ENCODE results near the gene ADCYAP1R1.

Gene ADCYAP1R1

GRCh38 chr7:31069860-31070555 is 17.9 kb downstream of the ADCYAP1R1 start:
- DNase-seq, result no peak

DNA sequence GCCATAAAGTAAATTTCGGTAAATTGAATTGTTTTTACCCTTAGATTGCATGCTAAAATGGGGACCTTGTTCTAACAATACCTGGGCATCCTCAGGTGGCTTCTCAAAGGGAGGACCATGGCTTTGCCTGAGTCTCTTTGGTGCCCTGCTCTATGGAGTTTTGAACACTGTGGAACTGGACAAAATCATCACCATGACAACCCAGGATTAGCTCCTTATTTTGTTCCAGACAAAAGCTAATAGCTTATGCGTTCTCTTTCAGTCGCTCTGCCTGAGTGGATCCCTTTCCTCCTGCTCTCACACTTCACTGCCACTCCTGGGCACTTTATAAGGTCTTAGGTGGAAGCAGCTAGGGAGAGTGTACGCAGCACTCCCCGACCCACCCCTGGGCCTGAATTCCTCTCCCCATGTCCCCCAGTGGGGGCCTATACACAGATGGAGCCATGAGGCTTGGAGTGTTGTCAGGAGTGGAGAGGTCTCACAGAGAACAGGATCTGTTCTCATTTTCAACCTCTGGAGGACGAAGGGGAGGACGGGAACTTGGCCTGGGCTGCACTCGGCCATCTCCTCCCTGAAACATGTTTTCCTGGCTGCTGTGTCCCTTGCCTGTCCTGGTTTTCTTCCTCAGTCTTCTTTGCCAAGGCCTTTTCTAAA is 19.0 kb downstream of the ADCYAP1R1 start:
- DNase-seq, result no peak

DNA sequence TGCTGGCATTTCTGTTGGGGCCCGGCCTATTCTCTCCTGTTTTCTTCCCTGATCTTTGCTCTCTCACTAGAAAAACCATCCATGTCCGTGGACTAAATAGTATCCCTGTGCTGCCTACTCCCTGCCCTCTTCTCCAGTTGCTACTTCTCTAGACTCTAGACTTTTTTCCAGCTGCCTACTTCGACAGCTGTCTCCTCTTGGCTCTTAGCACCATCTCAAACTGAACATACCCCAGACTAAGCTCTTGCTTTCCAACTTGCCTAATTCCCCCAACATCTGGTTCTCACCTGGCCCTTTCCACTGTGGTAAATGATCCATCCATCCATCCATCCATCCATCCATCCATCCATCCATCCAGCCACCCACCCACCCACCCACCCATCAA is 19.5 kb downstream of the ADCYAP1R1 start:
- no peak for DNase-seq

DNA sequence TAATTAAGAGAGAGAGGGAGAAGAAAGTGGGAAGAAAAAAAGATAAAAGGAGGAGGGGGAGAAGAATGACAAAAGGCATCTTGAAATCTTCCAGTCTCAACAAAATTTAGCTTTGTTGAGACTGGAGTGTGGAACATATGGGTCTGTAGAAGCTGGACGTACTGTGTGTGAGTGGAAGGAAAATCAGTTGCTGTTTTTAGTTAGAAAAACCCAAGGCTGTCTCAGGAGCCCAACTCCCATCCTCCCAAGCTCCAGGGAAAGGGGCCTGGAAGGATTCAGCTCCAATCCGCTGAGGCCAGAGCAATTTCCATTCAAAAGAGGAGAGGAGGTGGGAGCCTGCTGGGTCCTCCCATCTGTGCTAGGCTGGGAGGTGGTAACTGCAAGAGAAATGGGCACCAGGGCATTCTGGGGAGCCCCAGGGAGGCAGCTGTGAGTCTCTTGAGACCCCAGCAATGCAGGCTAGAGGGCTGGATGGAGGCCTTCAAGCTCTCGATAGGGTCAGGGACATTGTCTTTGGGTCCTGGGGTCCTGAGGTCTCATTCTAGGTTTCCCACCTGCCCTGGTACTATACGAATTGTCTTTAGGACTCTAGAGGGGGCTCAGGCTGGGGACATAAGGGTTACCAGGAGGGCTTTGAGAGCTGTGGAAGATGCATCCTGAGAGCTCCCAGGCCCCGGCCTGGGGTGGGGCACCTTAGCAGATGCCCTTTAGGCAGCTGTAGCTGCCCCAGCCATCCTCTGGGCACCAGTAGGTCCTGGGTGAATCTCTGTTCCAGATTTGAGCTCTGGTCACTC is 21.4 kb downstream of the ADCYAP1R1 start:
- no peak for DNase-seq

DNA sequence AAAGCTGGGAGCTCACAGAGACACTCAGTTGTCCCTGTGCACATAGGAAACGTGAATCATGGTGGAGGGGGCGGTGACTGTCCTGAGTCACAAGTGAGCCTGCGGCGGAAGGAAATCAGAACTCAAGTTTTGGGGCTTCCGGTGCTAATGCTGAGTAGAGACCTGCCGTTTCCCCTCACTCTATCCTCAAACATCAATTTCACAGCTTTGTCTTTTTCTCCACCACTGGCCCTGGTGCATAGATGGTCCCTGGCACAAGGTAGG is 21.9 kb downstream of the ADCYAP1R1 start:
- DNase-seq, result no peak

GRCh38 chr7:31074403-31075085 is 22.4 kb downstream of the ADCYAP1R1 start:
- no peak for DNase-seq

DNA sequence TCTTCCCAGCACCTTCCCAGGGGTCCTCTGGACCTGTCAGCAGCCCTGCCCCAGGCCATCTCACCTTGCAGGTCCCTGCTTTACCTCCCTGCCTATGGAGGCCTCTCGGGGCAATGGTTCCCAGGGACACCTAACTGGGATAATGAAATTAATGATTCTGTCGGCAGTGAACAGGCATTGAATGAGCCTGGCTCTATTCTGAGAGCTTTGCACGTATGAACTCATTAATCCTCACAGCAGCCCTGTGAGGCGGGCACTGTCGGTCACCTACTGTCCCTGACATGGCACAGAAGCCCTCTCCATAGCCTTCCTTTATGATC is 22.9 kb downstream of the ADCYAP1R1 start:
- no peak for DNase-seq

- DNase-seq, result no peak
These were observed 23.9 kb downstream of the ADCYAP1R1 start for GRCh38 chr7:31076051-31076450.

GRCh38 chr7:31076641-31077310 is 24.7 kb downstream of the ADCYAP1R1 start:
- DNase-seq, result no peak

GRCh38 chr7:31077484-31078362 is 25.6 kb downstream of the ADCYAP1R1 start:
- no peak for DNase-seq

DNA sequence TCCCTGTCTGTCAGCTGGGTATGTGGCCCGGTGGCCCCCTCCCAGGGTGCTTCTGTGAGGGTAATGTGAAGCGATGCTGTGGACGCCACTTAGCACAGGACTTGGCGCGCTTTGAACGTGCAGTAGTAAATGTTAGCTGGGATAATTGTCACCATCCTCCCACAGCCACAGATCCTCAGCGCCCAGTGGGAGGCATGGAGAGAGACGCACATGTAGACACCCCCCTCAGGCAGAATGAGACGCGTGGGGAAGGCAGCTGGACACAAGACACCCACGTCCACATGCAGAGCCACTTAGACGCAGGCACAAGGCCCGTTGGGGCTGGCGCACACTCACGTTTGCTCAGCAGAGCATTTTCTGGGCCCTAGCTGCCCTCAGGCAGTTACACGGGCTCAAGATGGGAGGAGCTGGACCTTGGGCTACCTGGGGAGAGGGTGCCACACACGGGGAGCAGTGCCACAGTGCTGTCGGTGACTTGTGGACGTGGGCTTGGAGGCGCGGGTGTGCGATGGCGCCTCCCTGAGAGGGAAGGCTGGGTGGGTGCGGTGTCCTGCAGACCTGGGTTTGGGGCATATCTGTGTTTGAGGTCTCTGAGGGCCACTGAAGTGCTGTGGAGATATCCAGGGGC is 26.4 kb downstream of the ADCYAP1R1 start:
- DNase-seq, result no peak

DNA sequence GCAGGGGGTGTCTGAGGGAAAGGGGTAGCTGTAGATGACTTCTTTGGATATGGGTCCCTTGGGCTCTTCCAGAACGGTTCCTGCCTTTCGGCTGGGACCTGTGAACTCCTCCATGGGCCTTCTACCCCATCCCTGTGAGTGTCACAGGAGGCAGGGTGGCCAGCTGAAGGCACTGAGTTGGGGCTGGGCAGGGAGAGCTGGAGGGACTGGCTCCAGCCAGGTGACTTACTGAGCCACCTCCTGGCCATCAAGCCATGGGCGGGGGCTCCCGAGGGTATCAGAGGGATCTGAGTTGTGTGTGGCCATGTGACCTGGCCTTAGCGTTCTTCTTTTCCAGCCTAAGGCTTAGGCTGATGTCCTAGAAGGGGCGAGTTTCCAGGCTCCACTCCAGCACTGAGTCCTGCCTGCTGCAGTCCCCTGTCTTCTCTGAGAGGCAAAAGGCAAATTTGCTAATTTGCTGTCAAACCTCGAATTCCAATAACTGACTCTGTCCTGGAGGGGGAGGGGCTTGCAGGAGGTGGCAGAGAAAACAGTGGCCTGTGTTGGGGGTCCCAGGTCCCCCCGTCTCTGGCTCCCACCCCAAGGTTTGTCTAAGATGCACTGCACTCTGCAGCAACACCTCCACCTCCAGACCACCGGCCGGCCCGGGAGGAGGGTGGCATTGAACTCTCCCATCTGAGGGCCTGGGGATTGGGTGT is 27.2 kb downstream of the ADCYAP1R1 start:
- DNase-seq, result no peak

DNA sequence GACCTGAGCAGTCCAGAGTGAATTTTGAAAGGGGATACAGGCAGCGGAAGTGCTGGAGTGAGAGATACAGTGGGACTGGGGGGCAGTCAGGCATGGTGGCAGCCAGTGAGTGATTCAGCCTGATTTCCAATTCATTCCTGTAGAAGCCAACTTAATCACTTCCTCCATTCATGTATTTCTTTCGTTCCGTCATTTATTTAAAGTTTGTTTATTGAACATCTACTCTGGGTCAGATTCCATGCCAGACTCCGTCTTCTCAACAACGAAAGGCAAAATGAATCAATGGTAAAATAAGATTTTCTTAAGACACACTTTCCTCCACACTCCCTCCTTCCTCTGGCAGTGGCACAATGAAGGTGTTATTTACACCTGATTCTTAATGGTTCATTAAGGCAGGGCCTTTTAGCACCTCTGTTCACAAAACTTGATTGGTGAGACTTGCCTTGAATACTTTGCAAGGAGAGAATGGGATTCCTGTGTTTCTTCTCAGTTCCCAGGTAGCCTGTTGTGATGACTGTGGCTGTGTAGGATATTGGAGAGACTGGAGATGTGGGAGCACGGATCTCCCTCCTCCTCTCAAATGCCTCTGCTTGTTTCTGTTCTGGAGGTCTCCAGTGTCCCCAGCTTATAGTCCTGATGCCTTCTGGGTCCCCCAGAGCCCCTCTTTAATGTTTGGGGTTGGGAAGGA is 27.9 kb downstream of the ADCYAP1R1 start:
- DNase-seq, result no peak

GRCh38 chr7:31080763-31081162 is 28.7 kb downstream of the ADCYAP1R1 start:
- no peak for DNase-seq

DNA sequence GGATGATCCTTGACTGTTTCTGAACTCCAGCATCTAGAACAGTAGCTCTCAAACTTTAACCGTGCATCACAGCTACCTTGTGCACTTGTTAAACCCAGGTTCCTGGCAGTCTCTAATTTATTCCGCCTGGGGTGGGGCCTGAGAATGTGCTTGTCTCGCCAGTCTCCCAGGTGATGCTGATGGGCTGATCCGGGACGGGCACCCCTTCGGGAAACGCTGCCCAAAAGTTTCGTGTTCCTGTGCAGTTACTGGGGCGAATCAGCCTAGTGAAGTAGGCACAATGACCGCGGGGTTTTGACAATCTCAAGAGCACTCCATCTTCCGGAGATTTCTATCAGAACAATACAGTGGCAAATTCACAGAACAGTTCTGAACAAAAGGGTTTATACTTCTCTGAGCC is 29.9 kb downstream of the ADCYAP1R1 start:
- DNase-seq, result no peak

GRCh38 chr7:31082447-31082846 is 30.3 kb downstream of the ADCYAP1R1 start:
- no peak for DNase-seq

- DNase-seq, result no peak
These were observed 31.2 kb downstream of the ADCYAP1R1 start for GRCh38 chr7:31083210-31083786.

DNA sequence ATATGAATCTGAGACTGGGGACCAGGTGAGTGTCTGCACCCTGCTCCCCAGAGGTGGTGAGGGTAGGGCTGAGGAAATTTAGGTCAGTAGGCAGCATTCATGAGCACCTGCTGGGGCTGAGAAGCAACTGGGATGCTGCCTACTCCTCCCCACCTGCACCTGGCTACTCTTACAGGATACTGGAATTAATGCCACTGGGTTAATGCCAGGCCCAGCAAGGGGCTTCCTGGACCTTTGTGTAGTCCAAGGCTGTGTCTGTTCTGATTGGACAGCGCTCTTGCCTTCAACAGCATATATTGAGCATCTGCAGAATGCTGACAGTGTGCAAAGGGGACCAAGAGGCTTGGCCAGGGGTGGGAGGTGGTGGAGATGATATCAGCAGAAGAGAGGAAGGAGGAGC is 32.1 kb downstream of the ADCYAP1R1 start:
- DNase-seq, result no peak

DNA sequence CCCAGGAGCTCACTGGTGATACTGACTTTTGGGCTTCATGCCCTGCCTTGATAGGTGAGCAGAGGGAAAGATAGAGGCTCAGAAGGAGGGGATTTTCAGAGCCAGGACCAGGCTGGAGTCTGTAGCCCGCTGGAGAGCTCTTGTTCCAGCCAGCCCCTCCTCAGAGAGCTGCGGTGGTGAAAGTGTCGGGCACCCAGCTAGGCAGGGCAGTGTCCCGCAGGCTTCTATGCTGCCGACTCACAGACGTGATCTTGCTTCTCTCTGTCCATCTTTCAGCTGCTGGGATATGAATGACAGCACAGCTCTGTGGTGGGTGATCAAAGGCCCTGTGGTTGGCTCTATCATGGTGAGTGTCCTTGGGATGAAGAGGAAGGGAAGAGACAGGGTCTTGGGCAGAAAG is 35.2 kb downstream of the ADCYAP1R1 start:
- DNase-seq, result no peak

DNA sequence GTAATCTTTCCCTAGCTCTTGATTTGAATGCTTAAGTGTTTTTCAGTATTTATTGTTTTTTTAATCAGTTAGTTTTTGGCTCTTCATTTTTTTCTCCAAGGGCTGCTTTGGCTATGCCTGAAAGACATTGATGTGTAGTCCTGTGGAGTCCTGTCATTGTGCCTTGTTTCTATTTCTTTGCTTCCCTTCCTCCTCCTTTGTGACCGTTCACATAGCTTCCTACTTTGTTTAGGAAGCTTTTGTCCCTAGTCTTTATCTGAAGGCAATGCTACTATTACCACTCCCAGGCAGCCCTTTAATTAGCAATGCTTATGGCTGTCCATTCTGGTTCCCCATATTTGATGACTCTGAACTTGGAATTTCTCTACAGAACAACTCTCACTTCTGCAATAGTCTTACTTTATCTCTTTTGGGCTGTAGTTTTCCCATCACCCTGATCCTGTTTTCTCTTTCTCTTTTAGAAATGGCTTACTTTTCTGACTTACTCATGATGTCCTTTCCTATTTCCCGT is 39.9 kb downstream of the ADCYAP1R1 start:
- no peak for DNase-seq

Measured in effector CD4-positive, alpha-beta T cell (primary cell).